Activated naive CD4-positive, alpha-beta T cell (primary cell): ENCODE results near the gene EPS8.
"Not testable (repeated sequence)": the region's sequence is repeated elsewhere in the genome, so short reads cannot be mapped to it uniquely, and the experiment has no call there.

Source experiments
- DNase-seq, 4 experiments: peaks; one replicate each; lab custom pipeline; 2025; lab: John Stamatoyannopoulos, UW

EPS8 gene

GRCh38 chr12:15756822-15757221, 32.4 kb downstream of the EPS8 start:
- DNase-seq: no peak

- no peak for DNase-seq
Observed at GRCh38 chr12:15754233-15754632, 35.0 kb downstream of the EPS8 start.

- DNase-seq: no peak
Observed at GRCh38 chr12:15752785-15753184, 36.4 kb downstream of the EPS8 start.

- no peak for DNase-seq
Observed at GRCh38 chr12:15751741-15752140, 37.4 kb downstream of the EPS8 start.

- DNase-seq: no peak
Observed at GRCh38 chr12:15749937-15750336, 39.3 kb downstream of the EPS8 start.

- not testable (repeated sequence) for DNase-seq
Observed at GRCh38 chr12:15741870-15742269, 47.3 kb downstream of the EPS8 start.

GRCh38 chr12:15741082-15741481, 48.1 kb downstream of the EPS8 start:
- no peak for DNase-seq

- not testable (repeated sequence) for DNase-seq
Observed at GRCh38 chr12:15740389-15740788, 48.8 kb downstream of the EPS8 start.

GRCh38 chr12:15738438-15739015, 50.7 kb downstream of the EPS8 start:
- no peak for DNase-seq

GRCh38 chr12:15735837-15736615, 53.2 kb downstream of the EPS8 start:
- no peak for DNase-seq

GRCh38 chr12:15733136-15733535, 56.1 kb downstream of the EPS8 start:
- DNase-seq: no peak

- DNase-seq: no peak
Observed at GRCh38 chr12:15732341-15733061, 56.7 kb downstream of the EPS8 start.

- DNase-seq: no peak
Observed at GRCh38 chr12:15731940-15732339, 57.2 kb downstream of the EPS8 start.

GRCh38 chr12:15729097-15729496, 60.1 kb downstream of the EPS8 start:
- DNase-seq: no peak

GRCh38 chr12:15728118-15728598, 61.0 kb downstream of the EPS8 start:
- no peak for DNase-seq

- no peak for DNase-seq
Observed at GRCh38 chr12:15726878-15727150, 62.4 kb downstream of the EPS8 start.

GRCh38 chr12:15726027-15726877, 62.9 kb downstream of the EPS8 start:
- DNase-seq: no peak

GRCh38 chr12:15722951-15723350, 66.2 kb downstream of the EPS8 start:
- DNase-seq: no peak

GRCh38 chr12:15721316-15722115, 67.7 kb downstream of the EPS8 start:
- DNase-seq: no peak

GRCh38 chr12:15720295-15720694, 68.9 kb downstream of the EPS8 start:
- DNase-seq: no peak

GRCh38 chr12:15719230-15719629, 70.0 kb downstream of the EPS8 start:
- no peak for DNase-seq
